Neural cell (in vitro differentiated cells): Measurements from ENCODE around the gene PLXNA4. TPM values are rescaled to one million over a fixed set of nuclear protein-coding genes. Genes with fewer than 3 reads are reported as not detected.

ENCODE experiments used
- H2AFZ ChIP-seq: fragments of 200-600, 300-800 bp; sonication (generic), shearing (Covaris generic); 2 replicates; pipeline ENCODE4 v1.6.0; 2014; ENCODE audit warnings: low read depth, mild to moderate bottlenecking, antibody characterized with exemption, low read length, moderate library complexity
- H3F3A ChIP-seq: fragments of 200-600 bp; shearing (Covaris generic); 2 replicates; pipeline ENCODE4 v1.6.1; 2016; ENCODE audit warnings: mild to moderate bottlenecking, moderate library complexity, mixed read lengths, antibody characterized with exemption, low read length; ENCODE audit not compliant: insufficient read depth, poor library complexity, severe bottlenecking
- H3K27ac ChIP-seq: fragments of 200-600, 300-800 bp; sonication (generic), shearing (Covaris generic); 2 replicates; pipeline ENCODE4 v1.5.1; 2014; ENCODE audit warnings: mild to moderate bottlenecking, low read length, moderate library complexity
- H3K27me3 ChIP-seq: fragments of 300-800, 200-600 bp; sonication (generic), shearing (Covaris generic); 2 replicates; pipeline ENCODE4 v1.6.0; 2014; ENCODE audit warnings: mild to moderate bottlenecking, low read depth, low read length, moderate library complexity; ENCODE audit not compliant: insufficient read depth
- H3K36me3 ChIP-seq: fragments of 300-800, 200-600 bp; sonication (generic), shearing (Covaris generic); 2 replicates; pipeline ENCODE4 v1.5.1; 2014; ENCODE audit warnings: mild to moderate bottlenecking, antibody characterized with exemption, low read length, moderate library complexity; ENCODE audit not compliant: insufficient read depth
- H3K4me2 ChIP-seq: fragments of 300-800, 200-600 bp; sonication (generic), shearing (Covaris generic); 2 replicates; pipeline ENCODE4 v1.6.0; 2014; ENCODE audit warnings: mild to moderate bottlenecking, low read length
- H3K4me3 ChIP-seq: fragments of 300-800, 200-600 bp; sonication (generic), shearing (Covaris generic); 2 replicates; pipeline ENCODE4 v1.5.1; 2014; ENCODE audit warnings: mild to moderate bottlenecking, low read length, moderate library complexity
- H3K79me2 ChIP-seq: fragments of 200-600 bp; shearing (Covaris generic); replicated peaks from 2 replicates; pipeline ENCODE4 v1.6.0; 2014; ENCODE audit warnings: mild to moderate bottlenecking, low read length, moderate library complexity; ENCODE audit not compliant: insufficient read depth
- H3K9ac ChIP-seq: fragments of 300-800, 200-600 bp; sonication (generic), shearing (Covaris generic); 2 replicates; pipeline ENCODE4 v1.6.1; 2016; ENCODE audit warnings: mild to moderate bottlenecking, low read length, mixed read lengths
- H3K9me2 ChIP-seq: fragments of 200-600 bp; shearing (Covaris generic); 2 replicates; pipeline ENCODE4 v1.6.1; 2016; ENCODE audit warnings: mild to moderate bottlenecking, low read length, mixed read lengths; ENCODE audit not compliant: insufficient read depth
- H3K9me3 ChIP-seq: fragments of 200-600, 300-800 bp; sonication (generic), shearing (Covaris generic); 2 replicates; pipeline ENCODE4 v1.6.1; 2016; ENCODE audit warnings: mild to moderate bottlenecking, mixed run types, low read length, moderate library complexity, mixed read lengths
- H4K20me1 ChIP-seq: fragments of 200-600 bp; shearing (Covaris generic); 2 replicates; pipeline ENCODE4 v1.6.1; 2016; ENCODE audit warnings: mild to moderate bottlenecking, mixed run types; ENCODE audit not compliant: insufficient read depth
- CTCF ChIP-seq: fragments of 450-650 bp; IDR thresholded peaks from 2 replicates; pipeline ENCODE4 v1.5.1; 2014; ENCODE audit warnings: antibody characterized with exemption, mild to moderate bottlenecking, moderate library complexity; ENCODE audit not compliant: poor library complexity, severe bottlenecking
- EP300 ChIP-seq: fragments of 450-650 bp; conservative IDR thresholded peaks from 2 replicates; pipeline ENCODE4 v1.6.1; 2014; ENCODE audit warnings: antibody characterized with exemption, mild to moderate bottlenecking, moderate library complexity; ENCODE audit not compliant: poor library complexity, severe bottlenecking
- EZH2 ChIP-seq: fragments of 200-600, 300-800 bp; shearing (Covaris generic), sonication (generic); IDR thresholded peaks from 2 replicates; pipeline ENCODE4 v1.6.1; 2014; ENCODE audit warnings: antibody characterized with exemption, low read length, borderline replicate concordance, mild to moderate bottlenecking; ENCODE audit not compliant: insufficient read depth, poor library complexity, severe bottlenecking
- MXI1 ChIP-seq: fragments of 450-650 bp; conservative IDR thresholded peaks from 2 replicates; pipeline ENCODE4 v1.6.1; 2014; ENCODE audit warnings: antibody characterized with exemption, mild to moderate bottlenecking; ENCODE audit not compliant: poor library complexity, severe bottlenecking
- POLR2AphosphoS5 ChIP-seq: IDR thresholded peaks from 2 replicates; pipeline ENCODE4 v1.6.1; 2012
- RAD21 ChIP-seq: fragments of 450-650 bp; conservative IDR thresholded peaks from 2 replicates; pipeline ENCODE4 v1.6.1; 2014; ENCODE audit warnings: antibody characterized with exemption, mild to moderate bottlenecking, moderate library complexity
- SMC3 ChIP-seq: fragments of 450-650 bp; conservative IDR thresholded peaks from 2 replicates; pipeline ENCODE4 v1.6.1; 2014; ENCODE audit warnings: antibody characterized with exemption, mild to moderate bottlenecking, moderate library complexity; ENCODE audit not compliant: poor library complexity
- TAF1 ChIP-seq: IDR thresholded peaks from 2 replicates; pipeline ENCODE4 v1.6.1; 2012; ENCODE audit warnings: low read depth
- polyA plus RNA-seq: library from polyadenylated mRNA; depleted of rRNA; stranded (reverse); fragments of >200 nt; gene quantifications from 2 replicates; pipeline ENCODE4 v1.2.3, GENCODE V29; 2014
- TF ChIP-seq, protein P1 (sequence below): IDR thresholded peaks from 2 replicates; pipeline ENCODE4 v1.6.1; 2012; ENCODE audit warnings: borderline replicate concordance

PLXNA4 gene
- polyA plus RNA-seq, 1 donor from 2014 or later, result 7.2 TPM

DNA sequence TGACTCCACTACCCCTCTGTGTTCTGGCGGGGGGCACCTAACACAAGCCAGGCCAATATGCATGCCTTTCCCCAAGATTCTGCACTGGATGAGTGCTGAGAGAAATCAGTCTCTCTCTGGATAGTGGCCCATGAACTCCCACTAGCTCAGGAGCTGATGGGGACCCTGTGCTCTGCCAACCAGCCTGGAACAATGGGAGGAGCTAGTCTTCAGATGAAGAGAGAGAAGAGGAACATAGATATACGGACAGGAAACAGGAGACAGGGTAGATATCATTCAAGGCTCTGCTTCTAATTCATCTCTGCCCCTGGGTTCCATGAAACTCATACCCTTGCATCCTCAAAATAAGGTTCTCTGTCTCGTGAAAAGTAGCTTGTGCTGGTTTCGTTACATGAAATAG is 27.9 kb upstream of the PLXNA4 start:
- Histone ChIP-seq H3K9ac (no peak overlapping the region), H3K27me3 (no peaks in the 10 kb centered on the region)
- no peak for TF ChIP-seq MXI1
- TF ChIP-seq EP300, result no peak
- no peak for TF ChIP-seq RAD21
- TF ChIP-seq POLR2AphosphoS5, result no peak
- TF ChIP-seq TAF1, result no peak
- TF ChIP-seq EZH2, result no peak
- TF ChIP-seq CTCF, result no peak
- TF ChIP-seq, protein P1, sequence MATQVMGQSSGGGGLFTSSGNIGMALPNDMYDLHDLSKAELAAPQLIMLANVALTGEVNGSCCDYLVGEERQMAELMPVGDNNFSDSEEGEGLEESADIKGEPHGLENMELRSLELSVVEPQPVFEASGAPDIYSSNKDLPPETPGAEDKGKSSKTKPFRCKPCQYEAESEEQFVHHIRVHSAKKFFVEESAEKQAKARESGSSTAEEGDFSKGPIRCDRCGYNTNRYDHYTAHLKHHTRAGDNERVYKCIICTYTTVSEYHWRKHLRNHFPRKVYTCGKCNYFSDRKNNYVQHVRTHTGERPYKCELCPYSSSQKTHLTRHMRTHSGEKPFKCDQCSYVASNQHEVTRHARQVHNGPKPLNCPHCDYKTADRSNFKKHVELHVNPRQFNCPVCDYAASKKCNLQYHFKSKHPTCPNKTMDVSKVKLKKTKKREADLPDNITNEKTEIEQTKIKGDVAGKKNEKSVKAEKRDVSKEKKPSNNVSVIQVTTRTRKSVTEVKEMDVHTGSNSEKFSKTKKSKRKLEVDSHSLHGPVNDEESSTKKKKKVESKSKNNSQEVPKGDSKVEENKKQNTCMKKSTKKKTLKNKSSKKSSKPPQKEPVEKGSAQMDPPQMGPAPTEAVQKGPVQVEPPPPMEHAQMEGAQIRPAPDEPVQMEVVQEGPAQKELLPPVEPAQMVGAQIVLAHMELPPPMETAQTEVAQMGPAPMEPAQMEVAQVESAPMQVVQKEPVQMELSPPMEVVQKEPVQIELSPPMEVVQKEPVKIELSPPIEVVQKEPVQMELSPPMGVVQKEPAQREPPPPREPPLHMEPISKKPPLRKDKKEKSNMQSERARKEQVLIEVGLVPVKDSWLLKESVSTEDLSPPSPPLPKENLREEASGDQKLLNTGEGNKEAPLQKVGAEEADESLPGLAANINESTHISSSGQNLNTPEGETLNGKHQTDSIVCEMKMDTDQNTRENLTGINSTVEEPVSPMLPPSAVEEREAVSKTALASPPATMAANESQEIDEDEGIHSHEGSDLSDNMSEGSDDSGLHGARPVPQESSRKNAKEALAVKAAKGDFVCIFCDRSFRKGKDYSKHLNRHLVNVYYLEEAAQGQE, result no peak
- TF ChIP-seq SMC3, result no peak

GRCh38 chr7:132603220-132603833 is 27.1 kb upstream of the PLXNA4 start:
- Histone ChIP-seq H4K20me1 (no peaks in the 10 kb centered on the region), H3K9me2 (no peaks in the 10 kb centered on the region), H3K36me3 (no peaks in the 10 kb centered on the region), H2AFZ (no peak overlapping the region), H3K9me3 (no peaks in the 10 kb centered on the region), H3F3A (no peaks in the 10 kb centered on the region), H3K4me3 (no peak overlapping the region), H3K9ac (no peak overlapping the region), H3K4me2 (no peak overlapping the region), H3K79me2 (no peaks in the 10 kb centered on the region), H3K27ac (no peak overlapping the region), H3K27me3 (no peaks in the 10 kb centered on the region)
- no peak for TF ChIP-seq MXI1
- no peak for TF ChIP-seq EZH2
- no peak for TF ChIP-seq EP300
- no peak for TF ChIP-seq POLR2AphosphoS5
- no peak for TF ChIP-seq SMC3
- TF ChIP-seq, protein P1, result no peak
- no peak for TF ChIP-seq RAD21
- TF ChIP-seq TAF1, result no peak
- no peak for TF ChIP-seq CTCF

More for the DNA sequence above, 27.9 kb upstream of the PLXNA4 start:
- Histone ChIP-seq H3K27ac (no peak overlapping the region), H3K36me3 (no peaks in the 10 kb centered on the region), H2AFZ (no peak overlapping the region), H3K9me2 (no peaks in the 10 kb centered on the region), H3F3A (no peaks in the 10 kb centered on the region), H3K4me3 (no peak overlapping the region), H3K79me2 (no peaks in the 10 kb centered on the region), H4K20me1 (no peaks in the 10 kb centered on the region), H3K9me3 (no peaks in the 10 kb centered on the region), H3K4me2 (no peak overlapping the region)
